GM21515 (cell line): Measurements from ENCODE around the gene NETO1.

Source experiments
- ATAC-seq: cut with Tn5 transposase; IDR thresholded peaks from one replicate; pipeline ENCODE4 v1.9.1; 2021; ENCODE audit not compliant: unreplicated experiment

The NETO1 gene

GRCh38 chr18:72846736-72847533 lies 20.9 kb downstream of the NETO1 start:
- ATAC-seq, result no peak

- ATAC-seq, result no peak
Measured at GRCh38 chr18:72843743-72844142, 24.0 kb downstream of the NETO1 start.

- ATAC-seq, result no peak
Measured at GRCh38 chr18:72840109-72840508, 27.7 kb downstream of the NETO1 start.

- ATAC-seq, result no peak
Measured at GRCh38 chr18:72834731-72835130, 33.1 kb downstream of the NETO1 start.

- no peak for ATAC-seq
Measured at GRCh38 chr18:72833471-72833870, 34.3 kb downstream of the NETO1 start.

- ATAC-seq, result no peak
Measured at GRCh38 chr18:72830109-72830508, 37.7 kb downstream of the NETO1 start.

- no peak for ATAC-seq
Measured at GRCh38 chr18:72828601-72829000, 39.2 kb downstream of the NETO1 start.

GRCh38 chr18:72826736-72827135 lies 41.1 kb downstream of the NETO1 start:
- no peak for ATAC-seq

GRCh38 chr18:72823345-72823744 lies 44.4 kb downstream of the NETO1 start:
- no peak for ATAC-seq

- no peak for ATAC-seq
Measured at GRCh38 chr18:72822202-72822601, 45.6 kb downstream of the NETO1 start.

GRCh38 chr18:72820571-72820970 lies 47.2 kb downstream of the NETO1 start:
- no peak for ATAC-seq

GRCh38 chr18:72819050-72819449 lies 48.7 kb downstream of the NETO1 start:
- ATAC-seq, result no peak

GRCh38 chr18:72811047-72811446 lies 56.7 kb downstream of the NETO1 start:
- no peak for ATAC-seq

GRCh38 chr18:72808680-72809079 lies 59.1 kb downstream of the NETO1 start:
- no peak for ATAC-seq

GRCh38 chr18:72799106-72799505 lies 68.7 kb downstream of the NETO1 start:
- no peak for ATAC-seq

GRCh38 chr18:72783530-72783929 lies 84.3 kb downstream of the NETO1 start:
- no peak for ATAC-seq

- no peak for ATAC-seq
Measured at GRCh38 chr18:72774914-72775313, 92.9 kb downstream of the NETO1 start.

- ATAC-seq, result no peak
Measured at GRCh38 chr18:72772916-72773315, 94.9 kb downstream of the NETO1 start.

GRCh38 chr18:72768681-72769229 lies 99.0 kb downstream of the NETO1 start:
- no peak for ATAC-seq

GRCh38 chr18:72762515-72763122 lies 105.2 kb downstream of the NETO1 start:
- ATAC-seq, result peak; percentile 85

GRCh38 chr18:72752220-72752619 lies 115.6 kb downstream of the NETO1 start:
- no peak for ATAC-seq

GRCh38 chr18:72742002-72742401 lies 125.8 kb downstream of the NETO1 start:
- ATAC-seq, result no peak
